Mesendoderm (in vitro differentiated cells): ENCODE data around the gene HOXD11.

Source experiments
- DNase-seq: peaks from one replicate; pipeline ENCODE4 v3.0.0; 2013
- H2AK5ac ChIP-seq: 2 replicates; pipeline ENCODE4 v1.6.1; 2013; ENCODE audit warnings: low read length, inconsistent platforms
- H2BK120ac ChIP-seq: 2 replicates; pipeline ENCODE4 v1.6.1; 2013; ENCODE audit warnings: low read depth, mild to moderate bottlenecking, low read length, moderate library complexity, mixed read lengths
- H2BK15ac ChIP-seq: replicated peaks from 2 replicates; pipeline ENCODE4 v1.6.1; 2013; ENCODE audit warnings: low read depth, mild to moderate bottlenecking, moderate library complexity
- H2BK5ac ChIP-seq: 2 replicates; pipeline ENCODE4 v1.6.1; 2013; ENCODE audit warnings: low read length, inconsistent platforms
- H3K18ac ChIP-seq: 2 replicates; pipeline ENCODE4 v1.6.1; 2013; ENCODE audit warnings: mild to moderate bottlenecking, low read length, mixed read lengths
- H3K23ac ChIP-seq: one replicate; pipeline ENCODE4 v1.6.1; 2013; ENCODE audit warnings: low read length
- H3K27ac ChIP-seq: 2 replicates; pipeline ENCODE4 v1.5.1; 2013; ENCODE audit warnings: low read depth, mild to moderate bottlenecking, inconsistent platforms, low read length, moderate library complexity
- H3K27me3 ChIP-seq: 2 replicates; pipeline ENCODE4 v1.6.1; 2013; ENCODE audit warnings: low read length, control low read depth, mild to moderate bottlenecking, inconsistent platforms; ENCODE audit not compliant: insufficient read depth, poor library complexity
- H3K36me3 ChIP-seq: 2 replicates; pipeline ENCODE4 v1.6.1; 2013; ENCODE audit warnings: low read length, inconsistent platforms; ENCODE audit not compliant: control insufficient read depth, insufficient read depth
- H3K4ac ChIP-seq: one replicate; pipeline ENCODE4 v1.6.1; 2013; ENCODE audit warnings: low read depth, mild to moderate bottlenecking, low read length, moderate library complexity
- H3K4me1 ChIP-seq: 2 replicates; pipeline ENCODE4 v1.6.1; 2013; ENCODE audit warnings: low read depth, low read length, inconsistent platforms; ENCODE audit not compliant: control insufficient read depth
- H3K4me2 ChIP-seq: 2 replicates; pipeline ENCODE4 v1.6.1; 2013; ENCODE audit warnings: low read length
- H3K4me3 ChIP-seq: 2 replicates; pipeline ENCODE4 v1.5.1; 2013; ENCODE audit warnings: mild to moderate bottlenecking, low read length
- H3K56ac ChIP-seq: one replicate; pipeline ENCODE4 v1.6.1; 2013; ENCODE audit warnings: low read length
- H3K79me1 ChIP-seq: 2 replicates; pipeline ENCODE4 v1.6.1; 2013; ENCODE audit warnings: low read length, inconsistent platforms
- H3K79me2 ChIP-seq: 2 replicates; pipeline ENCODE4 v1.6.1; 2013; ENCODE audit warnings: mild to moderate bottlenecking, low read length; ENCODE audit not compliant: control insufficient read depth, insufficient read depth
- H3K9ac ChIP-seq: 2 replicates; pipeline ENCODE4 v1.6.1; 2013; ENCODE audit warnings: low read length, inconsistent platforms
- H4K5ac ChIP-seq: one replicate; pipeline ENCODE4 v1.6.1; 2013; ENCODE audit warnings: low read length
- H4K8ac ChIP-seq: one replicate; pipeline ENCODE4 v1.6.1; 2013; ENCODE audit warnings: low read depth, mild to moderate bottlenecking, control low read depth, low read length, moderate library complexity
- WGBS: extraction: QIAGEN DNeasy Blood & Tissue Kit; methylation state at CpG from one replicate; pipeline ENCODE4 v1.1.7; 2013; ENCODE audit warnings: low lambda C conversion rate, missing lambda C conversion rate; ENCODE audit not compliant: insufficient coverage; ENCODE audit errors: extremely low coverage; 5-methylcytosine and 5-hydroxymethylcytosine counted together

The HOXD11 gene

GRCh38 chr2:176125772-176126054 is 18.6 kb downstream of the HOXD11 start:
- no peak overlapping the region for H3K18ac ChIP-seq
- H3K36me3 ChIP-seq, result no peaks in the 10 kb centered on the region
- no peaks in the 10 kb centered on the region for H3K79me1 ChIP-seq
- no peak overlapping the region for H3K27ac ChIP-seq
- H3K79me2 ChIP-seq, result no peaks in the 10 kb centered on the region
- WGBS, result no CpG with 5 or more reads among the region's 6 CpGs
- H3K4me2 ChIP-seq, result no peak overlapping the region
- DNase-seq, result no peak
- no peak overlapping the region for H4K8ac ChIP-seq
- no peak overlapping the region for H3K4me3 ChIP-seq
- no peak overlapping the region for H2BK5ac ChIP-seq
- no peak overlapping the region for H3K56ac ChIP-seq
- H2BK120ac ChIP-seq, result no peak overlapping the region
- no peaks in the 10 kb centered on the region for H3K4me1 ChIP-seq
- no peak overlapping the region for H2AK5ac ChIP-seq
- H3K23ac ChIP-seq, result no peak overlapping the region
- H2BK15ac ChIP-seq, result no peak overlapping the region
- no peak overlapping the region for H3K4ac ChIP-seq
- H3K9ac ChIP-seq, result no peak overlapping the region
- H3K27me3 ChIP-seq, result peaks cover 84% of the 10 kb centered on the region
- H4K5ac ChIP-seq, result no peak overlapping the region

GRCh38 chr2:176126929-176127773 is 20.1 kb downstream of the HOXD11 start:
- H3K4me3 ChIP-seq, result no peak overlapping the region
- no peaks in the 10 kb centered on the region for H3K79me2 ChIP-seq
- no peak overlapping the region for H4K5ac ChIP-seq
- H2AK5ac ChIP-seq, result no peak overlapping the region
- H3K4me1 ChIP-seq, result no peaks in the 10 kb centered on the region
- WGBS, result no CpG with 5 or more reads among the region's 13 CpGs
- H3K23ac ChIP-seq, result no peak overlapping the region
- H3K4ac ChIP-seq, result no peak overlapping the region
- no peak overlapping the region for H3K27ac ChIP-seq
- H2BK15ac ChIP-seq, result no peak overlapping the region
- no peak overlapping the region for H3K4me2 ChIP-seq
- no peak for DNase-seq
- no peak overlapping the region for H3K9ac ChIP-seq
- no peak overlapping the region for H3K18ac ChIP-seq
- no peaks in the 10 kb centered on the region for H3K79me1 ChIP-seq
- H3K36me3 ChIP-seq, result no peaks in the 10 kb centered on the region
- H2BK120ac ChIP-seq, result no peak overlapping the region
- H2BK5ac ChIP-seq, result no peak overlapping the region
- H3K56ac ChIP-seq, result no peak overlapping the region
- H4K8ac ChIP-seq, result no peak overlapping the region
- H3K27me3 ChIP-seq, result peaks cover 81% of the 10 kb centered on the region

- Histone ChIP-seq H3K79me2 (no peaks in the 10 kb centered on the region), H2BK15ac (no peak overlapping the region), H2AK5ac (no peak overlapping the region), H3K4ac (no peak overlapping the region), H3K27ac (no peak overlapping the region), H3K56ac (no peak overlapping the region), H3K23ac (no peak overlapping the region), H3K36me3 (no peaks in the 10 kb centered on the region), H3K4me1 (no peaks in the 10 kb centered on the region), H3K18ac (no peak overlapping the region), H4K5ac (no peak overlapping the region), H3K9ac (no peak overlapping the region), H3K4me3 (no peak overlapping the region), H2BK120ac (no peak overlapping the region), H4K8ac (no peak overlapping the region), H3K79me1 (no peaks in the 10 kb centered on the region), H3K4me2 (no peak overlapping the region), H2BK5ac (no peak overlapping the region), H3K27me3 (peaks cover 82% of the 10 kb centered on the region)
- no CpG with 5 or more reads among the region's 4 CpGs for WGBS
- no peak for DNase-seq
These were observed 20.6 kb downstream of the HOXD11 start for GRCh38 chr2:176127774-176128072.

- Histone ChIP-seq H3K27ac (no peak overlapping the region), H4K8ac (no peak overlapping the region), H2BK120ac (no peak overlapping the region), H4K5ac (no peak overlapping the region), H3K9ac (no peak overlapping the region), H2AK5ac (no peak overlapping the region), H3K4ac (no peak overlapping the region), H3K36me3 (no peaks in the 10 kb centered on the region), H3K23ac (no peak overlapping the region), H3K18ac (no peak overlapping the region), H3K4me1 (no peaks in the 10 kb centered on the region), H3K4me3 (no peak overlapping the region), H2BK5ac (no peak overlapping the region), H3K56ac (peak overlapping the region; percentile 17), H3K79me1 (no peaks in the 10 kb centered on the region), H3K4me2 (peak overlapping the region; percentile 24), H2BK15ac (no peak overlapping the region), H3K79me2 (no peaks in the 10 kb centered on the region), H3K27me3 (peaks cover 82% of the 10 kb centered on the region)
- peak; percentile 69 for DNase-seq
- WGBS, result no CpG with 5 or more reads among the region's 49 CpGs
These were observed 21.3 kb downstream of the HOXD11 start for GRCh38 chr2:176128172-176128981.

- WGBS, result no CpG with 5 or more reads among the region's 64 CpGs
- H2BK120ac ChIP-seq, result no peak within 1 kb of the TSS
- peak within 1 kb of the TSS; percentile 17 for H3K56ac ChIP-seq
These were observed 22.1 kb downstream of the HOXD11 start, which contains the start of gene HOXD8 for GRCh38 chr2:176128982-176129796. Gene HOXD8, plus strand, starts transcription at chr2:176129705. Its CDS starts 662 bp downstream, at chr2:176130367.

More at GRCh38 chr2:176128982-176129796, 22.1 kb downstream of the HOXD11 start, which contains the start of gene HOXD8:
- H2AK5ac ChIP-seq, result no peak within 1 kb of the TSS
- no peaks in the 10 kb centered on the region for H3K79me1 ChIP-seq
- no peak within 1 kb of the TSS for H4K5ac ChIP-seq
- no peak within 1 kb of the TSS for H2BK15ac ChIP-seq
- no peak within 1 kb of the TSS for H3K23ac ChIP-seq
- H3K4me2 ChIP-seq, result peak within 1 kb of the TSS; percentile 27
- no peaks in the 10 kb centered on the region for H3K79me2 ChIP-seq
- no peak within 1 kb of the TSS for H3K27ac ChIP-seq
- H3K4me3 ChIP-seq, result no peak within 1 kb of the TSS
- H3K9ac ChIP-seq, result no peak within 1 kb of the TSS
- DNase-seq, result peak; percentile 73
- no peaks in the 10 kb centered on the region for H3K4me1 ChIP-seq
- H3K27me3 ChIP-seq, result peaks cover 82% of the 10 kb centered on the region
- H3K36me3 ChIP-seq, result no peaks in the 10 kb centered on the region
- H3K18ac ChIP-seq, result no peak within 1 kb of the TSS
- H3K4ac ChIP-seq, result no peak within 1 kb of the TSS
- H4K8ac ChIP-seq, result no peak within 1 kb of the TSS
- H2BK5ac ChIP-seq, result no peak within 1 kb of the TSS
